ENCODE measurements around the gene EIF4EBP3.

The EIF4EBP3 gene

GRCh38 chr5:140547508-140548299 lies at the start of gene EIF4EBP3:
Gene EIF4EBP3 (plus strand): TSS chr5:140547662. CDS start chr5:140547738, 76 bp downstream.
- DNase-seq: no peak

- DNase-seq: no peak
These were observed 49.6 kb upstream of the EIF4EBP3 start for GRCh38 chr5:140497897-140498296.

- no peak for DNase-seq
These were observed 48.9 kb upstream of the EIF4EBP3 start for GRCh38 chr5:140498591-140498990.

- DNase-seq: no peak
These were observed 44.6 kb upstream of the EIF4EBP3 start for GRCh38 chr5:140502834-140503233.

- no peak for DNase-seq
These were observed 37.6 kb upstream of the EIF4EBP3 start for GRCh38 chr5:140509898-140510297.

GRCh38 chr5:140513124-140513523 lies 34.3 kb upstream of the EIF4EBP3 start:
- no peak for DNase-seq

- no peak for DNase-seq
These were observed 23.5 kb upstream of the EIF4EBP3 start for GRCh38 chr5:140524003-140524402.

- DNase-seq: no peak
These were observed 7.2 kb upstream of the EIF4EBP3 start for GRCh38 chr5:140540227-140540626.

- DNase-seq: no peak
These were observed 4.5 kb upstream of the EIF4EBP3 start for GRCh38 chr5:140542972-140543371.

- DNase-seq: no peak
These were observed 2.5 kb upstream of the EIF4EBP3 start for GRCh38 chr5:140544986-140545385.

GRCh38 chr5:140545606-140546005 lies 1.9 kb upstream of the EIF4EBP3 start:
- DNase-seq: no peak

- no peak for DNase-seq
These were observed 483 bp upstream of the EIF4EBP3 start for GRCh38 chr5:140546851-140547507.

- no peak for DNase-seq
These were observed 832 bp downstream of the EIF4EBP3 start for GRCh38 chr5:140548300-140548688.

GRCh38 chr5:140548791-140549190 lies 1.3 kb downstream of the EIF4EBP3 start:
- no peak for DNase-seq

GRCh38 chr5:140549237-140550144 lies 2.0 kb downstream of the EIF4EBP3 start:
- no peak for DNase-seq

- no peak for DNase-seq
These were observed 3.0 kb downstream of the EIF4EBP3 start for GRCh38 chr5:140550147-140551079.

- DNase-seq: no peak
These were observed 4.4 kb downstream of the EIF4EBP3 start for GRCh38 chr5:140551872-140552271.

- DNase-seq: no peak
These were observed 6.2 kb downstream of the EIF4EBP3 start for GRCh38 chr5:140553657-140554056.

GRCh38 chr5:140554454-140554853 lies 7.0 kb downstream of the EIF4EBP3 start:
- DNase-seq: no peak

GRCh38 chr5:140555747-140556312 lies 8.4 kb downstream of the EIF4EBP3 start:
- no peak for DNase-seq

- no peak for DNase-seq
These were observed 9.0 kb downstream of the EIF4EBP3 start for GRCh38 chr5:140556438-140556837.
